MM.1S (cell line): ENCODE measurements around the gene ARL4A.

Experiments
- DNase-seq: peaks from one replicate; pipeline ENCODE4 v3.0.0-alpha.2; 2015
- H2AFZ ChIP-seq: fragments of 300-600 bp; sonication (generic); 2 replicates; pipeline ENCODE4 v1.6.0; 2016; ENCODE audit warnings: antibody characterized with exemption, low read length
- H3F3A ChIP-seq: fragments of 300-600 bp; sonication (generic); 2 replicates; pipeline ENCODE4 v1.6.1; 2016; ENCODE audit warnings: mild to moderate bottlenecking, antibody characterized with exemption, low read length, moderate library complexity, mixed read lengths; ENCODE audit not compliant: insufficient read depth
- H3K27ac ChIP-seq: fragments of 300-600 bp; sonication (generic); 2 replicates; pipeline ENCODE4 v1.5.1; 2016; ENCODE audit warnings: mild to moderate bottlenecking, low read length
- H3K27me3 ChIP-seq: fragments of 300-600 bp; sonication (generic); replicated peaks from 2 replicates; pipeline ENCODE4 v1.6.0; 2016; ENCODE audit warnings: low read length; ENCODE audit not compliant: insufficient read depth
- H3K36me3 ChIP-seq: fragments of 300-600 bp; sonication (generic); replicated peaks from 2 replicates; pipeline ENCODE4 v1.6.1; 2016; ENCODE audit warnings: mild to moderate bottlenecking, low read length, mixed read lengths; ENCODE audit not compliant: insufficient read depth
- H3K4me1 ChIP-seq: fragments of 300-600 bp; sonication (generic); 2 replicates; pipeline ENCODE4 v1.6.1; 2016; ENCODE audit warnings: low read length, mixed read lengths
- H3K4me2 ChIP-seq: fragments of 300-600 bp; sonication (generic); 2 replicates; pipeline ENCODE4 v1.6.0; 2016; ENCODE audit warnings: low read depth, low read length
- H3K4me3 ChIP-seq: fragments of 300-600 bp; sonication (generic); 2 replicates; pipeline ENCODE4 v1.5.1; 2016; ENCODE audit warnings: low read length, mixed read lengths
- H3K79me2 ChIP-seq: fragments of 300-600 bp; sonication (generic); 2 replicates; pipeline ENCODE4 v1.6.1; 2016; ENCODE audit warnings: mixed run types, low read length, mixed read lengths
- H3K9ac ChIP-seq: fragments of 300-600 bp; sonication (generic); 2 replicates; pipeline ENCODE4 v1.6.1; 2016; ENCODE audit warnings: low read length, mixed read lengths
- H3K9me2 ChIP-seq: fragments of 300-600 bp; sonication (generic); replicated peaks from 2 replicates; pipeline ENCODE4 v1.6.1; 2016; ENCODE audit warnings: mild to moderate bottlenecking, low read length, mixed read lengths; ENCODE audit not compliant: insufficient read depth
- H3K9me3 ChIP-seq: fragments of 300-600 bp; sonication (generic); replicated peaks from 2 replicates; pipeline ENCODE4 v1.6.1; 2016; ENCODE audit warnings: mild to moderate bottlenecking, low read length, mixed read lengths; ENCODE audit not compliant: insufficient read depth
- H4K20me1 ChIP-seq: fragments of 300-600 bp; sonication (generic); 2 replicates; pipeline ENCODE4 v1.6.1; 2016; ENCODE audit warnings: mild to moderate bottlenecking, low read length, moderate library complexity, mixed read lengths; ENCODE audit not compliant: insufficient read depth
- EZH2 ChIP-seq: fragments of 300-600 bp; sonication (generic); optimal IDR thresholded peaks from 2 replicates; pipeline ENCODE3; 2017; ENCODE audit warnings: low read depth, mild to moderate bottlenecking, antibody characterized with exemption, low read length, mixed read lengths
- EZH2phosphoT487 ChIP-seq: fragments of 300-600 bp; sonication (generic); IDR thresholded peaks from 2 replicates; pipeline ENCODE4 v1.6.1; 2018; ENCODE audit warnings: antibody characterized with exemption, low read length
- TF ChIP-seq, protein P1 (sequence below): fragments of 300-600 bp; sonication (generic); IDR thresholded peaks from 2 replicates; pipeline ENCODE4 v1.5.1; 2016; ENCODE audit warnings: antibody characterized with exemption, low read length, mixed read lengths

ARL4A gene

DNA sequence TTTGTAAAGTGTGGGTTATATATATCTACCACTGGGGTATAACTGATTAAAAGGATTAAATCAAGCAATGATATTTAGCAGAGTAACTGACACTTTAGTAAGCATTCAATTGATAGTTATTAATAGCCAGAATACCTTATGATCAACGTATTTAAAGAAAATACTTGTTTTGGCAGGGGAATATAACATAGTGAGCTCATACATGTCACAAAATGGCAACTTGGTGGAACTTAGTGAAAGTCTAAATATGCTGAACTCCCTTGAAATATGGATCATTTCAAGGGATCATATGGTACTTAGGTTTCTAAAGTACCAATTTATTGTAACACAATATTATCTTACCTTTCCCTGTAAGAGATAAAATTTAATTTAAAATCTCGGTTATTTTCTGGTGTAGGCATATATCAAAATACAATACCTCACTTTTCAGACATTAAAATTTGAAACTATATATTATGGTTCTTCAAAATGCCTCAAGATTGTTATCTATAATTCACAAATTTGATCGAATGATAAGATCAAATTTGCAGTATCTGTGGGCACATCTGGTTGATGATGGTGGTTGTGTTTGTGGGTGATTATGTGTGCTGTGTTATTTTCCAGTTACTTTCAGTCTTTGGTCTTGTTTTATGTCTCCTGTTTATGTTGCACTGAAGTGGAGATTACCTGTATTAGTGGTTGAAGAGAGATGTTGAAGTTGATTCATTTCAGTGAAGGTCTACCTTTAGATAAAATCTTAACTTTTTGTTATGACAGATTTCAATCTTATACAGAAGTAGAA lies 5.2 kb downstream of the ARL4A start:
- H3K4me3 ChIP-seq: no peak overlapping the region
- H3K9ac ChIP-seq: no peak overlapping the region
- peaks cover under 1% of the 10 kb centered on the region; the same call in 1 of the 2 replicates for H3F3A ChIP-seq
- H3K79me2 ChIP-seq: peaks cover 12% of the 10 kb centered on the region
- no peaks in the 10 kb centered on the region for H3K9me3 ChIP-seq
- no peak overlapping the region for H2AFZ ChIP-seq
- no peaks in the 10 kb centered on the region for H4K20me1 ChIP-seq
- H3K36me3 ChIP-seq: no peaks in the 10 kb centered on the region
- no peak overlapping the region for H3K4me2 ChIP-seq
- no peaks in the 10 kb centered on the region for H3K27me3 ChIP-seq
- TF ChIP-seq EZH2: no peak
- TF ChIP-seq, protein P1, sequence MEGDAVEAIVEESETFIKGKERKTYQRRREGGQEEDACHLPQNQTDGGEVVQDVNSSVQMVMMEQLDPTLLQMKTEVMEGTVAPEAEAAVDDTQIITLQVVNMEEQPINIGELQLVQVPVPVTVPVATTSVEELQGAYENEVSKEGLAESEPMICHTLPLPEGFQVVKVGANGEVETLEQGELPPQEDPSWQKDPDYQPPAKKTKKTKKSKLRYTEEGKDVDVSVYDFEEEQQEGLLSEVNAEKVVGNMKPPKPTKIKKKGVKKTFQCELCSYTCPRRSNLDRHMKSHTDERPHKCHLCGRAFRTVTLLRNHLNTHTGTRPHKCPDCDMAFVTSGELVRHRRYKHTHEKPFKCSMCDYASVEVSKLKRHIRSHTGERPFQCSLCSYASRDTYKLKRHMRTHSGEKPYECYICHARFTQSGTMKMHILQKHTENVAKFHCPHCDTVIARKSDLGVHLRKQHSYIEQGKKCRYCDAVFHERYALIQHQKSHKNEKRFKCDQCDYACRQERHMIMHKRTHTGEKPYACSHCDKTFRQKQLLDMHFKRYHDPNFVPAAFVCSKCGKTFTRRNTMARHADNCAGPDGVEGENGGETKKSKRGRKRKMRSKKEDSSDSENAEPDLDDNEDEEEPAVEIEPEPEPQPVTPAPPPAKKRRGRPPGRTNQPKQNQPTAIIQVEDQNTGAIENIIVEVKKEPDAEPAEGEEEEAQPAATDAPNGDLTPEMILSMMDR: no peak
- no peak for TF ChIP-seq EZH2phosphoT487
- H3K9me2 ChIP-seq: no peaks in the 10 kb centered on the region
- H3K27ac ChIP-seq: no peak overlapping the region
- no peak for DNase-seq
- H3K4me1 ChIP-seq: no peaks in the 10 kb centered on the region

DNA sequence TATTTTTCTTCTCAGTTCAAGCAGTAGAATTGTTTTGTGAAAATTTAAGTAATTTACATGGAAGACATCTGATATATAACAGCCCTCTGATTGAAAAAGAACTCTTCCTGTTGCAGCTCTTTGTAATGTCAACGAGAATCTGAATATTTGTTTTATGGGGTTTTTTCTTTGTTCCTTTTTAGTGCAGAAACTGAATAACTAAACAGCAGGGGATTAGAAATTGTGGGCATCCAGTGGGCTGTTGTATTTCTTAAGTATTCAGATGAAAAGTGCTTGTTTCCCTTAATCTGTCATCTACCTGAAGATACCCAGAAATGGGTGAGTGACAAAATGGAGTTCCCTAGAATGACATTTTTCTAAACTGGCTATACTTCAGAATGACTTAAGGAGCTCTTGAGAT lies 7.4 kb downstream of the ARL4A start:
- no peaks in the 10 kb centered on the region for H3K27me3 ChIP-seq
- no peak overlapping the region for H3K9ac ChIP-seq
- no peak overlapping the region for H3K4me3 ChIP-seq
- 0 out of 2 replicates have a peak, but pooled peaks cover 4% of the 10 kb centered on the region for H3K79me2 ChIP-seq
- no peaks in the 10 kb centered on the region for H3K4me1 ChIP-seq
- H3K36me3 ChIP-seq: no peaks in the 10 kb centered on the region
- no peaks in the 10 kb centered on the region for H4K20me1 ChIP-seq
- no peak overlapping the region for H3K4me2 ChIP-seq
- H3F3A ChIP-seq: no peaks in the 10 kb centered on the region
- TF ChIP-seq EZH2phosphoT487: no peak
- no peak for TF ChIP-seq EZH2
- TF ChIP-seq, protein P1: no peak
- DNase-seq: no peak
- H3K9me3 ChIP-seq: no peaks in the 10 kb centered on the region
- H3K27ac ChIP-seq: no peak overlapping the region
- no peak overlapping the region for H2AFZ ChIP-seq
- H3K9me2 ChIP-seq: no peaks in the 10 kb centered on the region

DNA sequence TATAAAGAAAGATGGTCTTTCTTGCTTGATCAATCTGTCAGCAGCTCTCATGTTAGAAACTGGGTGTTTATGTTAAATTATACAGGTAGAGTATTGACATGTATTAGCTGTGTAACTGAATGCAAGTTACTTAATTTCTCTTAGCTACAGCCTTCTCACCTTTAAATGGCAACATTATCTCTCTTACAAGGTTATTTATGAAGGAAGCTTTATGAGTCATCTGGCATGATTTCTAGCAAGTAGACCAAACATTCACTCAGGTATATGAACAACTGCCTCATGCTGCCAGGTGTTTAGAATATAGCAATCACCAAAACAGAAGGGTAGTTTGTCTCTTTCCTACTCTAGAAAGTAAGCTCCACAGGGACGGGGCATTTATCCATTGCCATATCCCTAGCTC lies 8.5 kb downstream of the ARL4A start:
- no peak for TF ChIP-seq EZH2phosphoT487
- TF ChIP-seq, protein P1: no peak
- TF ChIP-seq EZH2: no peak
- no peak overlapping the region for H3K9ac ChIP-seq
- H3K36me3 ChIP-seq: no peaks in the 10 kb centered on the region
- no peak overlapping the region for H2AFZ ChIP-seq
- no peak overlapping the region for H3K4me2 ChIP-seq
- H3K9me3 ChIP-seq: no peaks in the 10 kb centered on the region
- H3F3A ChIP-seq: no peaks in the 10 kb centered on the region
- 0 out of 2 replicates have a peak, but pooled peaks cover 4% of the 10 kb centered on the region for H3K79me2 ChIP-seq
- H3K27ac ChIP-seq: no peak overlapping the region
- H3K4me1 ChIP-seq: no peaks in the 10 kb centered on the region
- no peak overlapping the region for H3K4me3 ChIP-seq
- no peaks in the 10 kb centered on the region for H3K27me3 ChIP-seq
- no peak for DNase-seq
- no peaks in the 10 kb centered on the region for H3K9me2 ChIP-seq
- H4K20me1 ChIP-seq: no peaks in the 10 kb centered on the region
